ENCODE data around the gene CDHR3.

CDHR3 gene

DNA sequence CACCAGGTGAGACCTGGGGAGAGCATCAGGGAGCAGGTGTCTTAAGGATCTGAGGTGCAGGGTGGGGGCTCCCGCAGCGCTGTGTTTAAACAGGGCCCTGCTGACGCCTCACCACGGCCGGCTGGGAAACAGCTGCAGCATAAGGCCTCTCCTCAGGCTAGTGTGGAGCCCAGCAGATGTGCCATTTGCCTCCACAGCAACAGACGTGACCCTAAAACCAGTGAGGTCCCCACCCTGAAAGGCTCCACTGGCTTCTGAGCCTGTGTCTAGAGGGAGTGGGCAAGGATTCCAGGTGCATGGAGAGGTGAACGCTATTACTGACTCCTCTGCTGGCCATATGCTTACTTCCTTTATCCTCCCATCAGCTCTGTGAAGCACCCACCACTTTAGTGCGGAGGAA, 101.3 kb downstream of the CDHR3 start:
- no peak for FAIRE-seq
- no peak for DNase-seq (ENCODE audit: low spot score)

DNA sequence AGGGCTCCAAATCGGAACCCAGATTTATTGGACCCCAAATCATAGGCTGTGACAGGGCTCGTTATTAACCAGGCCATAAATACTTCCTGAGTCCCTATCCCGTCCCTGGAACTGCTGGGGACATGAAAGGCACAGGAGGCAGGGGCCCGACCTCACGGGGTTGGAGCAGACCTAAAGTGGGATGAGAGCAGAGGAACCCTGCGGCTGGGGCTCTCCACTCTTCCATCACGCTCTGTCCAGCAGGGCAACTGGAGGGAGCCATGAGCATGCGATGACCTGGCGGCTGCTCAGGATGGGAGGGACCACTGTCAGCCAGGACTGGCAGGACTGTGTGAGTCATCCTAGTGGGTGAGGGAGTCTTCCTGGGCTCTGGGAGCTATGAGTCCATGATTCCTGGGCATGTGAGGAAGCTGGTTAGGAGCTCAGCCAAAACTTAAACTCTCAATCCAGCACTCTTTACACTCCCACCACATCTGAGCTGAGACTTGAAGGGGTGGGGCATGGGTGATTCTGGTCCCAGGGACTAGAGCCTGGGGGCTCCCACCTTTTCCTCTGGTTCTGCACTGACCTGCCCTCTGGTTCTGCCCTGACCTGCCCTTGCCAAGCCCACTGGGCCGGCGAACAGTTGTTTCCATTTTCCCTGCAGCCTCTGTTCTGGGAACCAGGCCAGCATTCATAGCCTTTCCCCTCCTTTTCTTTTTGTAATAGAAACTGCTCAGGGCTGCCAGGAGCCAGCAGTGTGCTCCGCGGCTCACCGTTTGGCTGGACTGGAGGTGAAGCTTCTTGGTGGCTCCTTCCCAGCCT, 101.9 kb downstream of the CDHR3 start:
- DNase-seq (ENCODE audit: low spot score) (peak; percentile 99), FAIRE-seq (peak; percentile 70)

DNA sequence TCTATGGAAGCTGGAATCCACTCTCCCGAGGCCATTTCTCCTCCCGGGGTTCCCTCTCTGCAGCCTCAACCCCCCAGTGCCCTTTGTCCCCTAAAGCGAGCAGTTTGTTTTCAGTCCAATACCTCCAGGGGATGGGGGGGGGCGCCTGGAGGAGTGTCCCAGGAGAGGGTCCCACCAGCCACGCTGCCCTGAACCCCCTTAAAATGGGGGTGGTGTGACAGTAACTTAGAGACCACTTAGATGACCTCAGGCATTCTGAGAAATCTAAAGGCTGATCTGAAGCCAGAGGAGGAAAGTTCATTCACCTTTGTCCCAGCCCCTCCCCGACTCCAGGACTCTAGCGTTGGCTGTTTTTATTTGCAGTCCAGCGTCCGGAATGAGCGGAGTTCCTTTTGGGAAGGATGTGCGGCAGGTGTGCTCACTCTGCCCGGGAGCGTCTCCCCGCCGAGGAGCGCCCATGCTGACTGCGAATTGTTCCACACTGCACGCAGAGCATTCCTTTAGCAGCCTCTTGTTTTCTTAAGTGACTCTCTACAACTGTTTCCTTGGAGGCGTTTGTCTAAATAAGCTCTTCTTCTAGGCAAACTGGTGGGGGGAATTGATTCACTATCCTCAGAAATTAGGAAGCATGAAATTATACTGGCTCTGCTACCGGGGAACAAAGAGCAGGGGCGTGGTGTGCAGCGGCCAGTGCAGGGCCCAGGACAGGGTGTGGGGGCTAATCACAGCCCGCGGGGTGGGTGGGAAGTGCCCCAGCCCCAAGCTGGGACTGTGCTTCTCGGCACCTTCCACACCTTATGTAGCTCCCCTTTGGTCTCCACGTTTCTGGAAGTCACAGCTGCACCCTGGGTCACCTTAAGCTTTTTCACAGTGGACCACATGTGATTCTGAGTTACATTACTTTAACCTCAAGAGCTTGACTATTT, 102.8 kb downstream of the CDHR3 start:
- no peak for FAIRE-seq
- no peak for DNase-seq (ENCODE audit: low spot score)

DNA sequence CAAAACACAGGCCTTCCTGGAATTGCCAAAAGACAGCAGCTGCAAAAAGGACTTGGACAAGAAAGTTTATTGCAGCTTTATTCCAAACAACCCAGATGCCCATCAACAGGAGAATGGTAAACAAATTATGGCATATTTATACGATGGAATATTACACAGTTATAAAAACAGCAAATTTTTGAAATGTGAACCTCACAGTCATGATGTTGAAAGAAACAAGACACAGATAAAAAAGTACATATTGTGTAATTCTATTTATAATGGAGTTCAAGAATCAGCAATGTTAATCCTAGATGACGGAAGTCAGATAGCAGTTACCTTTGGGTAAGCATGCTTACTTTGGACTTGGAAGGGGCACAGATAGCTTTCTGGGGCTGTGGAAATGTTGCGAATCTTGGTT, 104.6 kb downstream of the CDHR3 start:
- DNase-seq (ENCODE audit: low spot score), result no peak
- FAIRE-seq, result no peak

DNA sequence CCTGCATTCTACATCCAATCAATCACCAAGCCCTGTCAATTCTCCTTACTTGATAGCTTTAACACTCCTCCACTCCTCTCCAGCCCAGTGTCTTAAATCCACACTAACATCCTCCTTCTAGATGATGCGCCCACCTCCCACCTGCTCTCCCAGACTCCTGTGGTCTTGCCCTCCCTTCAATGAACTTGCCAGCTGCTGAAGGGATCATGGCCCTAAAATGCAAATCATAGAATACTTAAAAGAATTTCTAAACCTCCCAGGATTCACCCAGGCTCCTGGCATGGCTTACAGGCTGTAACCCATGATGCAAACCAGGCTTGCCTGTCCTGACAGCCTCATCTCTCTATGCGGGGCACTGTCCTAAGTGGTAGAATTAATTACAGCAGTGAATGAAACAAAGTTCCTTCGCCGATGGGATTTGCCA, 105.5 kb downstream of the CDHR3 start:
- DNase-seq (ENCODE audit: low spot score) (no peak), FAIRE-seq (no peak)

- no peak for DNase-seq (ENCODE audit: low spot score)
Observed at GRCh38 chr7:106068986-106069385, 105.9 kb downstream of the CDHR3 start.

DNA sequence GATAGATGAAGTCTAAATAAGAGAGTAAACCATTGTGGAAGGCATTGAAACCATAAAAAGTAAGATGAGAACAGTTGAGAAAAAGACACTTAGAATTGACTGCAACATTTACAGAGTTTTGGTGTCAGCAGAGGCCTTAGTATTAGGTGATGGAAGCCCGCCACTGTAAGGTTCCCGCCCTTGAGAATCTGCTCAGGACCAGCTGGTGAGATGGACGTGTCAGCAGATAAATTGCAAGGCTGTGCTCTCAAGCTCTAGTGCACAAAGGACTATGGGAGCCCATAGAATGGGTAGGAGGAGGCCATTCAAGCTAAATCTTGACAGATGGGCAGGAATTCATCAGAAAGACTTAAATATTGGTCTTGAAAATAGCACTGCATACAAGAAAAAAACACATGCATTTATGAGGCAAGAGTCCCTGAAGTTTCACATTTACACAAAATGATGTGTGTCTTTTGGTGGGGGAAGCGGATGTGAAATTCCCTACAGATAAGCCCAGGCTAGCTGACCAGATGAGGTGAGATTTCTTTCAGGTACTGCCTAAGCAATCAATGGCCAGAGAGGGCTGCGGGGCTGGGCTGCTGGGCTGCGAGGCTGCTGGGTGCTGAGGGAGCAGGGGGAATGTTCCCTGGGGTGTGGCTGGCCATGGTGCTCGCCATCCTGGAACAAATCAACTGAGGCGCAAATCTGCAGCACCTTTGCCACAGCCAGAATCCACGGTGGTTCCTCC, 106.6 kb downstream of the CDHR3 start:
- FAIRE-seq, result no peak
- DNase-seq (ENCODE audit: low spot score), result no peak

More at GRCh38 chr7:106068986-106069385, 105.9 kb downstream of the CDHR3 start:
- no peak for FAIRE-seq

DNA sequence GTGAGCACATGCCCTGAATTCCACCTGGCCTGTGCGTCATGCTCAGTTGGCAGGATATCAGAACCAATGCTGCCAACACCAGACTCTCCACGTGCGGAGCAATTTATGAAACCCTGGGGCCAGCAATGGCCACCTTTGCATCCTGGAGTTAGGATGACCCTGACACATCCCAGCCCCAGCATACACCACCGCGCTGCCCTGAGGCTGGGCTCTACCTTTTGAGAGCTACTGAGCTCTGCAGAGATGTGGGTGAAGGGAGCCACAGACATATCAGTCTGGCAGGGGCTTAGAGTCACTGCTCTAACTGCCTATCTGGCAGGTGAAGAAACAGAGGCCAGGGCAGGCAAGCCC, 107.1 kb downstream of the CDHR3 start:
- peak; percentile 53 for FAIRE-seq
- DNase-seq (ENCODE audit: low spot score), result peak; percentile 78

- FAIRE-seq (no peak), DNase-seq (ENCODE audit: low spot score) (no peak)
Observed at GRCh38 chr7:106070567-106071254, 107.6 kb downstream of the CDHR3 start.

GRCh38 chr7:106071356-106071998, 108.4 kb downstream of the CDHR3 start:
- DNase-seq (ENCODE audit: low spot score), result no peak
- no peak for FAIRE-seq

GRCh38 chr7:106071999-106072714, 109.1 kb downstream of the CDHR3 start:
- DNase-seq (ENCODE audit: low spot score), result no peak
- FAIRE-seq, result no peak

- FAIRE-seq (no peak), DNase-seq (ENCODE audit: low spot score) (no peak)
Observed at GRCh38 chr7:106072715-106073091, 109.6 kb downstream of the CDHR3 start.

DNA sequence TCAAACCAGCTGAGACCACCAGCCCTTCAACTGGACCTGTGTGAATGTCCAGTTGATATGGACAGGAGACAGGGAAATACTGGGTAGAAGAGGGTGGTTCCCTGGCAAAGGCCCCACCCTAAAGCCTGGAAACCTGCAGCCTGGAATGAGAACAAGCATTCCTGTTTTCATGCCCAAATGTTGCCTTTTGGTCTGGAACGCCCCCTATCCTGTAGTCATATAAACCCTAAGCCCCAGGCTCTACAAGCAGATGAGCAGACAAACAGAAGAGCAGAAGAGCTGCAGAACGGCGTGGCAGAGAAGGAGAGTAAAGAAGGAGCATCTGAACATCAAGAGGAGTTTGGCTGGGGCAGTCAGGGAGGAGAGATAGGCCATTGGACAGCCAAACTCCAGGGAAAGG, 110.6 kb downstream of the CDHR3 start:
- no peak for FAIRE-seq
- no peak for DNase-seq (ENCODE audit: low spot score)

GRCh38 chr7:106074257-106074656, 111.2 kb downstream of the CDHR3 start:
- FAIRE-seq, result no peak

DNA sequence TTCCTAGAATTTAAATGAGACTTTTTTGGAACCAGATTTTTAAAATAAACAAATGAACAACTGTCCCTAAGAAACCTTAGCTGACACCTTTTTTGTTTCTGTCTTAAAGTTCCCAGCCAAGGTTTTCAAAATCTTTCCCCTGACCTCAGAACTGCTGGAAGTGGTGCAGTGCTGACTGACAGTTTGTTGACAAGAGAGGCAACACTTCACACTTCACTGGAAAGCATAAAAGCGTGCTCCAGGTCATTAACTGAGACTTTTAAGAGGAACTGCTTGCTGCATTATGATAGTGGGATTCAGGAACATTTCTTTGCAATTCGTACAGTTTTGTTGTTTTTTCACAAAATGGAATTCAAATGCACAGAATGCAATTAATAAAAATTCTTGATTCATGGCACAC, 112.9 kb downstream of the CDHR3 start:
- FAIRE-seq (no peak), DNase-seq (ENCODE audit: low spot score) (no peak)

More at GRCh38 chr7:106074257-106074656, 111.2 kb downstream of the CDHR3 start:
- DNase-seq (ENCODE audit: low spot score), result no peak

DNA sequence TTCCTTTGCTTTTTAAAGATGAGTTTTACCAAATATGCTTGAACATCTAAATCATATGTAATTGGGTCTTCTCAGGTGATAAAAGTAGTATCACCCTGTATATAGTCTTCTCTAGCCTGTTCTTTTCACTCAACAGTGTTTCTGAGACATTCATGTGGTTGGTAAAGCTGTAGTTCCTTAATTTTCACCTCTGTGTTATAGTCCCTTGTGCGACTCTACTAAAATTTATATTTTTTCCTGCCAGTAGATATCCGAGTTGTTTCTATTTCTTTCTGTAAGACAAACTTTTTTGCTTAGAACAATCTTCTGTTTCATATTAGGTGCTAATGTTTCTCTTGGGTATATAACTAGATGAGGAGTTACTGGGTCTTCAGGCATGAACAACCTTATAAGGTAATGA, 113.5 kb downstream of the CDHR3 start:
- no peak for FAIRE-seq
- DNase-seq (ENCODE audit: low spot score), result no peak

DNA sequence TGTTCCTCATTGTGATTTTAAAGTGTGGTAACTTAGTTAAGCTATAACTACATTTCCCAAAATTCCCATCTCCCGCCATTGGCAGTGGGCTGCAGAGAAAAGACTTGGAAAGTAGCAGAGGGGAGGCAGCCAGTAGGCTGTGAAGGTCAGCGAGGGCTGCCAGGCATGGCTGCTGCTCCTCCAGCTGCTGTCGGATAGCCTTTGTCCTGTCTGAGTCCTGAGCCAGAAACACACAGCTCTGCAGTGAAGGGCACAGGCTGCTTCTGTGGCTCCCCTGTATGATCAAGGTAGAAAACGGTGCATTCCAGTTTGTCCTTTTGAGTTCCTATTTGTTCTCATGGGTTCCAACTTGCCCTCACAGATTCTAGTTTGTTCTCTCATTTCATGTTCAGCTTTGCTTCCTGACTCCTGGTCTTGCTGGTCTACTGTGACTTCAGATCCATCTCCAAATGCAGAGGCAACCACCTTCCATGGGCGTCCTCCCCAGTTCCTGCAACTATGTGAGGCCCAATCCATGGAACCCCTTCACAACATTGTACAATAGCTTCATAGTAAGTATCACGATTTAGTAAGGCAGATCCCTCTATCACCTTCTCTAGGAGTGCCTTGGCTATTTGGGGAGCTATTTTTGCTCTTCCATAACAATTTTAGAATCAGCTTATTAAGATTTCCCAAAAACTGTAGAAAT, 117.4 kb downstream of the CDHR3 start:
- DNase-seq (ENCODE audit: low spot score) (no peak), FAIRE-seq (peak; percentile 81)

DNA sequence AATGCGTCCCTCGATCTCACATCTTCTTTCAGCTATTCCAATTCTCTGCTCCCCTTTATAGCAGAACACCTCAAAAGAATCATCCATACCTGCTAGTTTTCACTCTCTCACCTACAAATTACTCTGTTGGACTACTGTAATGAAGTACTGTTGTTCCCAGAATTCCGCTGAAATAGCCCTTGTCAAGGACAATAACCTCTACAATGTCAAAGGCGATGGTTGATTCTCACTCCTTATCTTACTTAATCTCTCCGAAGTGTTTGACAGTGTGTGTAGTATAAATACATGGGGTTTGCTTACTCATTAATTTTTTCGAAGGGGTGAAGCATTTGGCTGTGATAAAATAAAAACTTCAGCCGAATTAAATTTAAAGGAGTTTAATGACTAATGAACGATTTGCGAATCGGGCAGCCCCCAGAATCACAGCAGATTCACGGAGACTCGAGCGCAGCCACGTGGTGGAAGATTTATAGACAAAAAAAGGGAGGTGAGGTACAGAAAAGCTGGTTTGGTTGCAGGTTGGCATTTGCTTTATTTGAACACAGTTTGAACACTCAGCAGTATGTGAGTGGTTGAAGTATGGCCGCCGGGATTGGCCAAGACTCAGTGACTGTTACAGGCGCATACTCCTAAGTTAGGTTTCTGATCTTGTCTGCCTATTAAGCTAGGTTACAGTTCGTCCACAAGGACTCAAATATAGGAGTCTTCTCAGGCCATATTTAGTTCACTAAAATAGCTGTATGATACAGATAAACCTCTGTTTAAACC, 119.2 kb downstream of the CDHR3 start:
- FAIRE-seq (no peak), DNase-seq (ENCODE audit: low spot score) (no peak)

Data from urothelium cell line (cell line).